Activated T-cell treated with anti-CD3 and anti-CD28 coated beads, Interleukin-2, amount 50 U/mL, for 48 hours (primary cell): ENCODE measurements around the gene HOXB1.

Experiments used
- DNase-seq, 2 experiments: peaks; one replicate each; pipeline ENCODE4 v3.0.0-alpha.2; 2020

Gene HOXB1

GRCh38 chr17:48567209-48567608 lies 36.4 kb upstream of the HOXB1 start:
- no peak for DNase-seq

- no peak for DNase-seq
Observed at GRCh38 chr17:48566717-48567116, 35.9 kb upstream of the HOXB1 start.

- DNase-seq: no peak
Observed at GRCh38 chr17:48565925-48566710, 35.3 kb upstream of the HOXB1 start.

- no peak for DNase-seq
Observed at GRCh38 chr17:48565022-48565554, 34.3 kb upstream of the HOXB1 start.

- DNase-seq: no peak
Observed at GRCh38 chr17:48564188-48565021, 33.6 kb upstream of the HOXB1 start.

- no peak for DNase-seq
Observed at GRCh38 chr17:48563867-48564187, 33.0 kb upstream of the HOXB1 start.

GRCh38 chr17:48563385-48563838 lies 32.6 kb upstream of the HOXB1 start:
- DNase-seq: no peak

GRCh38 chr17:48562934-48563333 lies 32.1 kb upstream of the HOXB1 start:
- DNase-seq: no peak

- no peak for DNase-seq
Observed at GRCh38 chr17:48561884-48562810, 31.3 kb upstream of the HOXB1 start.

GRCh38 chr17:48559840-48560817 lies 29.3 kb upstream of the HOXB1 start:
- DNase-seq: no peak

GRCh38 chr17:48559122-48559839 lies 28.5 kb upstream of the HOXB1 start:
- no peak for DNase-seq

GRCh38 chr17:48558831-48559121 lies 28.0 kb upstream of the HOXB1 start:
- DNase-seq: no peak

- DNase-seq: no peak
Observed at GRCh38 chr17:48558057-48558830, 27.4 kb upstream of the HOXB1 start.

GRCh38 chr17:48556576-48557401 lies 26.0 kb upstream of the HOXB1 start:
- no peak for DNase-seq

GRCh38 chr17:48556229-48556575 lies 25.4 kb upstream of the HOXB1 start:
- DNase-seq: no peak

- DNase-seq: no peak
Observed at GRCh38 chr17:48555258-48556228, 24.7 kb upstream of the HOXB1 start.

- no peak for DNase-seq
Observed at GRCh38 chr17:48554412-48555257, 23.8 kb upstream of the HOXB1 start.
